ENCODE data around the gene ERVMER34-1. TPM values are rescaled to one million over a fixed set of nuclear protein-coding genes. Genes with fewer than 3 reads are reported as not detected.

The ERVMER34-1 gene
- total RNA-seq, 1 experiment from 2014 or later = 85.6 TPM

GRCh38 chr4:52713456-52713937, 37.7 kb downstream of the ERVMER34-1 start:
- Mint-ChIP-seq H3K36me3 (ENCODE audit: insufficient read depth, unreplicated experiment) (peaks cover 52% of the 10 kb centered on the region), H3K27me3 (ENCODE audit: insufficient read depth, unreplicated experiment) (peaks cover 3% of the 10 kb centered on the region), H3K4me3 (ENCODE audit: unreplicated experiment) (peak overlapping the region; percentile 88), H3K4me1 (ENCODE audit: low read depth, unreplicated experiment) (peaks cover 12% of the 10 kb centered on the region), H3K27ac (ENCODE audit: unreplicated experiment) (peak overlapping the region; percentile 93), H3K9me3 (ENCODE audit: unreplicated experiment) (no peaks in the 10 kb centered on the region)
- Histone ChIP-seq H3K4me1 (peaks cover 11% of the 10 kb centered on the region), H3K4me3 (ENCODE audit: low read depth, low read length) (peak overlapping the region; percentile 73), H3K9me3 (no peaks in the 10 kb centered on the region), H3K27me3 (replicated peaks; ENCODE audit: control insufficient read depth, insufficient read depth, low read length) (no peaks in the 10 kb centered on the region), H3K36me3 (ENCODE audit: control insufficient read depth, insufficient read depth, low read length) (peaks cover 2% of the 10 kb centered on the region)
- no TSS peak for BruUV-seq (replicated peaks)
- CTCF ChIA-PET = interaction anchor here (0.9 kb wide), 1 partner anchor 168 kb away, joined by 3 read pairs; no protein-coding TSS in a partner anchor
- peak; percentile 24 to 49 for DNase-seq
- POLR2A ChIA-PET = interaction anchor here (1.2 to 3.1 kb wide), 4 partner anchors 9 to 55 kb away, joined by 8 to 52 read pairs (median 19); partner anchors contain the start of genes ERVMER34-1 and USP46
- intact Hi-C loops (cut with micrococcal nuclease; ENCODE audit: unreplicated experiment) = loop anchor here (2.0 kb wide), 3 partner anchors 125 to 269 kb away; partner anchors contain the start of gene RASL11B
- TF ChIP-seq, protein P1, sequence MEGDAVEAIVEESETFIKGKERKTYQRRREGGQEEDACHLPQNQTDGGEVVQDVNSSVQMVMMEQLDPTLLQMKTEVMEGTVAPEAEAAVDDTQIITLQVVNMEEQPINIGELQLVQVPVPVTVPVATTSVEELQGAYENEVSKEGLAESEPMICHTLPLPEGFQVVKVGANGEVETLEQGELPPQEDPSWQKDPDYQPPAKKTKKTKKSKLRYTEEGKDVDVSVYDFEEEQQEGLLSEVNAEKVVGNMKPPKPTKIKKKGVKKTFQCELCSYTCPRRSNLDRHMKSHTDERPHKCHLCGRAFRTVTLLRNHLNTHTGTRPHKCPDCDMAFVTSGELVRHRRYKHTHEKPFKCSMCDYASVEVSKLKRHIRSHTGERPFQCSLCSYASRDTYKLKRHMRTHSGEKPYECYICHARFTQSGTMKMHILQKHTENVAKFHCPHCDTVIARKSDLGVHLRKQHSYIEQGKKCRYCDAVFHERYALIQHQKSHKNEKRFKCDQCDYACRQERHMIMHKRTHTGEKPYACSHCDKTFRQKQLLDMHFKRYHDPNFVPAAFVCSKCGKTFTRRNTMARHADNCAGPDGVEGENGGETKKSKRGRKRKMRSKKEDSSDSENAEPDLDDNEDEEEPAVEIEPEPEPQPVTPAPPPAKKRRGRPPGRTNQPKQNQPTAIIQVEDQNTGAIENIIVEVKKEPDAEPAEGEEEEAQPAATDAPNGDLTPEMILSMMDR (IDR thresholded peaks at IDR 0.05; ENCODE audit: insufficient read depth in 1 of 2, low read depth in 1 of 2, low read length in 1 of 2, severe bottlenecking in 1 of 2, unreplicated experiment in 1 of 2) = no peak

DNA sequence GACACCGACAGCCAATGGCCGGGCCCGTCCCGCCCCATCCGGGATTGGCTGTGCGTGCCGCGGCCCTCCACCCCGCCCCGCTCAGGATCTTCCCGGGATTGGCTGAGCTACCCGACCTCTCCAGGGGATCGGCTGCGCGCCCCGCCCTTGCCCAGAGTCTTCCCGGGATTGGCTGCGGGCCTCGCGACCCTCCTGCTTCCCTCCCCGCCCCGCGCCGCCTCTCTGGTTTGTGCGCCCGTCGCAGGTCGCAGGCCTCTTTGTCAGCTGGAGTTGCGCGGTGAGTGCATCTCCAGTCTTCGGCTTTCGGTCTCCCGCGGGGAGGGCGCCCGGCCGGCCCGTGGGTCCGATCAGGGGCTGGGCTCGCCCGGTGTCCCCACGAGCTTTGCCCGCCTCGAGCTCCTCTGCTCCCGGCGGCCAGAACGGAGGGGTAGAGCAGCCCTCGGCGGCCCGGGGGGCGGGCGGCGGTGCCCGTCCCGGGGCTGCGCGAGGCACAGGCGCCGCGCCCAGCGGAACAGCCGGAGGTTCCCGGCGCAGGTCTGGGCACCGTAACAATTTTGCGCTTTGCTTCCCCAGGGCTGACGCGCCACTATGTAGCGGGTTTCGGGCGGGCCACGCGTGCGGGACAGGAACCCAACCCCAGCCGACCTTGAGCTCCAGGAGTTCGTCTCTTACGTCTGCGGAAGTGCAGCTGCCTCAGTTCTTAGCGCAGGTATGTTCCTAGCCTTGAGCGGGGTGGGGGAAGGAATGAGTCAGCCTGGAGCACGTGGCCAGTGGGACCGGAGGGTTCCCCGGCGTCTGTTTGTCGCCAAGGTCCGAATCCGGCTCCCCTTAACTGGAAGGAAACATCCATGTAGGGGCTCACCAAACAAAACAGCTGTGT, 38.7 kb downstream of the ERVMER34-1 start:
- DNase-seq = peak; percentile 98 to 99

More for the DNA sequence above, 38.7 kb downstream of the ERVMER34-1 start:
- Histone ChIP-seq H3K27me3 (replicated peaks; ENCODE audit: control insufficient read depth, insufficient read depth, low read length) (no peaks in the 10 kb centered on the region), H3K4me3 (ENCODE audit: low read depth, low read length) (peak overlapping the region; percentile 73), H3K9me3 (no peaks in the 10 kb centered on the region), H3K4me1 (peaks cover 11% of the 10 kb centered on the region), H3K36me3 (ENCODE audit: control insufficient read depth, insufficient read depth, low read length) (peaks cover 2% of the 10 kb centered on the region)
- intact Hi-C loops (cut with micrococcal nuclease; ENCODE audit: unreplicated experiment) = loop anchor here (1.0 to 2.0 kb wide), 4 partner anchors 52 to 270 kb away; partner anchors contain the start of gene RASL11B
- H3K4me3 Mint-ChIP-seq (ENCODE audit: unreplicated experiment) = peak overlapping the region; percentile 88
- ChIA-PET CTCF (interaction anchor here (0.5 to 1.2 kb wide), 6 partner anchors 10 to 336 kb away, joined by 3 to 8 read pairs (median 3); no protein-coding TSS in a partner anchor), POLR2A (interaction anchor here (0.5 to 3.1 kb wide), 16 partner anchors 8 to 870 kb away, joined by 3 to 52 read pairs (median 5); partner anchors contain the start of genes ERVMER34-1 and USP46)
- no peaks in the 10 kb centered on the region for H3K9me3 Mint-ChIP-seq (ENCODE audit: unreplicated experiment)
- peaks cover 3% of the 10 kb centered on the region for H3K27me3 Mint-ChIP-seq (ENCODE audit: insufficient read depth, unreplicated experiment)
- H3K36me3 Mint-ChIP-seq (ENCODE audit: insufficient read depth, unreplicated experiment) = peaks cover 52% of the 10 kb centered on the region
- TF ChIP-seq, protein P1 (IDR thresholded peaks at IDR 0.05; ENCODE audit: insufficient read depth in 1 of 2, low read depth in 1 of 2, low read length in 1 of 2, severe bottlenecking in 1 of 2, unreplicated experiment in 1 of 2) = no peak
- H3K27ac Mint-ChIP-seq (ENCODE audit: unreplicated experiment) = peak overlapping the region; percentile 93
- H3K4me1 Mint-ChIP-seq (ENCODE audit: low read depth, unreplicated experiment) = peaks cover 12% of the 10 kb centered on the region
- BruUV-seq (replicated peaks) = no TSS peak
